GM21423 (cell line): ENCODE measurements around the gene ARV1.
"Not testable (repeated sequence)": the region's sequence is repeated elsewhere in the genome, so short reads cannot be mapped to it uniquely, and the experiment has no call there.

ENCODE experiments used
- ATAC-seq: cut with Tn5 transposase; IDR thresholded peaks from one replicate; pipeline ENCODE4 v1.9.1; 2021; ENCODE audit warnings: mild to moderate bottlenecking, moderate library complexity; ENCODE audit not compliant: unreplicated experiment

Gene ARV1

DNA sequence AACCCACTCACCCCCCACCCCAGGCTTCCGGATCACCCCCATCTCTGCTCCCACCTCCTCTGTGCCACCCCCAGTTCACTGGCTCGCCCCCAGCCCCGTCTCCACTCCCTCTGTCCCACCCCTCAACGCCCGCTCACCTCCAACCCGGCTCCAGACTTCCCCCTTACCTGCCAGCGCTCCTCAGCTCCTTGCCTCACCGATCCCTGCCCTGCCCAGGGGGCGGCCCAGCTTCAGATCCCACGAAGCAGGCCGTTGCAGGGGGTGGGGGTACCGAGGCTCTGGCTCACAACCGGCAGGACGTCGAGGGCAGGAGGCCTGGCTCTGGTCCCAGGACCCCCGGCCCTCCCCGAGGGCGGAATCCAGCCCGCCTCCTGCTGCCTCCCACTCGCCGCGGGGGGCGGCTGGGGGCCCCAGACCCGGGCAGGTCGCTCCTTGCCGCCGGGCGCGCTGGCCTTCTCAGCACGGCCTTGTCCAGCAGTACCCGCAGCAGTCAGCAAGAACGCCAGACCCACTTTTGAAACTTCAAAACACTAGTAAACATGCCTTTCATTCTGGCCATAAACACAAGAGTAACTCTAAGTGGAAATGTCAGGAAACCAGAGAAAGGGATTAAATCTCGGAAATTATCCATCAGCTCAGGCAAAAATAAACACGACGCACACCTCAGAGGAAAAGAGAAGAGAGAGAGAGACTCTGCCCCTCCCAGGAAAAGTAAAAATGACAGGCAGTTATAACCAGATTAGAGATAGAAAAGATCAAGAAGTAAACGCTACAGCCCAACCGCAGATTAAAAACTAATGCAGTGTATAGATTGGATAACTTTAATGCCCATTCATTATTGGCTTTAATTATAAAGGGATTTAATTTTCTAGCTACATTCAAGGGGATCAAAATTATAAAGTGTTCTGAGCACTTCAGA is 62.2 kb downstream of the ARV1 start:
- ATAC-seq, result no peak

DNA sequence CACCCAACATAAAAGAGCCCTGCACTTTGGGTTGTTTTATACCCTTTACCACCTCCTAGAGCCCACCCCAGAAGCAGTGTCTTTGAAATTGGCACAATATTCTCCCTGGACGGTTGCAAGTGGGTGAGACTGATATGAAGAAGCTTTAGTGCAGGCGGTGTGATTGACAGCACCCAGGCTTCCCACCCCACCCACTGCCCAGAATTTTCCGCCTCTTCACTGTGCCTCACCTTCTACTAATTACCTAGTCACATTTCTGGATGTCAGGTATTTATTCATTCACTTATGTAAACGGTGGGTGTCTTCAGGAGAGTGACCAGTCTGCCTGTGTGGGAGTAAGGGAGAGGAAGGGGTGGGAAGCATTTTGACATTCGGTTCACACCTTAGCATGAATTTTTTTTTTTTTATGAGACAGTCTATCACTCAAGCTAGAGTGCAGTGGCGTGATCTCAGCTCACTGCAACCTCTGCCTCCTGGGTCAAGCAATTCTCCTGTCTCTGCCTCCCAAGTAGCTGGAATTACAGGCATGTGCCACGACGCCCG is 62.9 kb downstream of the ARV1 start:
- no peak for ATAC-seq

DNA sequence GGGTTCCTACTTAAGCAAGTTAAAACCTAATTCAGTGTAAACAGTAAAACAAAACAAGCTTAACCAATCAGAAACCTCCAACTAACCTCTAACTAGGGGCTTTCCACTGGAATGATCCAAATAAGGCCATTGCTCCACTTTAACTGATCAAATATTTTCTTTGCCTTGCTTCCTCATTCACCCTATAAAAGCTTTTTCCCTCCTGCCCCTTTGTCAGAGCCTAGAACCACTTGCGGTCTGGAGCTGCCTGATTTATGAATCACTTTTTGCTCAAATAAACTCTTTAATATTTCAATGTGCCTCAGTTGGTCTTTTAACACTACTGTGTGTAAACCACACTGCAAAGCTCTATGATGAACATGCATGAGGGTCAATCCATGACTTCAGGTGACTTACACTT is 65.7 kb downstream of the ARV1 start:
- no peak for ATAC-seq

DNA sequence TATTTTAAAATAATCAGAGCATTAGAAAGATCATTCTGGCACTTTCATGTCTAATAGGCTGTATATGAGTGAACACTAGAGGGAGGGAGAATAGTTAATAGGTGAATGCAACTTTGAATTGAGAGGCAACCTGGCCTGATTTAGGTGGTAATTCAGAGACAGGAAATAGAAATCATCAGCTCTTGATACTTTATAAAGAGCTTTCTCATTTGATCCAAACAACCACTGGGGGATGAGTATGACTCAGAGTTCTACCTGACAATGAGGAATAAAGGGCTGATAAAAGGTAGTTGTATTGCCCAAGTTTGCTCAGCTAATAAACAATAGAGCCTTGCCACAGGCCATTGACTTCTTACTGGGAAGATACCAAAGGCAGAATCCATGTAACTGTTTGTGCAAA is 66.4 kb downstream of the ARV1 start:
- ATAC-seq, result no peak

DNA sequence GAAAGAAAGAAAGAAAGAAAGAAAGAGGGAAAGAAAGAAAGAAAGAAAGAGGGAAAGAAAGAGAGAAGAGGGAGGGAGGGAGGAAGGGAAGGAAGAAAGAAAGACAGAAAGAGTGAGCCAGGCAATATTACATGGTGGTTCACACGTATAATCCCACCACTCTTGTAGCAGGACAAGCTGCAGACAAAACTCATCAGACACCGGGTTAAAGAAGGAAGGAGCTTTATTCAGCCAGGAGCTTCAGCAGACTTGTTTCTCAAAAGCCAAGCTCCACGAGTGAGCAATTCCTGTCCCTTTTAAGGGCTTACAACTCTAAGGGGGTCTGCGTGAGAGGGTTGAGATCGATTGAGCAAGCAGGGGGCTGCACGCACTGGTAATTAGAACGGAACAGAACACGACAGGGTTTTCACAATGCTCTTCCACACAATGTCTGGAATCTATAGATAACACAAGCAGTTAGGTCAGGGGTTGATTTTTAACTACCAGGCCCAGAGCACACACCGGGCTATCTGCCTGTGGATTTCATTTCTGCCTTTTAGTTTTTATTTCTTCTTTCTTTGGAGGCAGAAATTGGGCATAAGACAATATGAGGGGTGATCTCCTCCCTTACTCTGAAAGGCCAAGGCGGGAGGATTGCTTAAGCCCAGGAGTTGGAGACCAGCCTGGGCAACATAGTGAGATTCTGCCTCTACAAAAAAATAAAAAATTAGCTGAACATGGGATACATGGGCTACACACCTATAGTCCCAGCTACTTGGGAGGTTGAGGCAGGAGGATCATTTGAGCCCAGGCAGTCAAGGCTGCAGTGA is 67.2 kb downstream of the ARV1 start:
- ATAC-seq, result not testable (repeated sequence)

DNA sequence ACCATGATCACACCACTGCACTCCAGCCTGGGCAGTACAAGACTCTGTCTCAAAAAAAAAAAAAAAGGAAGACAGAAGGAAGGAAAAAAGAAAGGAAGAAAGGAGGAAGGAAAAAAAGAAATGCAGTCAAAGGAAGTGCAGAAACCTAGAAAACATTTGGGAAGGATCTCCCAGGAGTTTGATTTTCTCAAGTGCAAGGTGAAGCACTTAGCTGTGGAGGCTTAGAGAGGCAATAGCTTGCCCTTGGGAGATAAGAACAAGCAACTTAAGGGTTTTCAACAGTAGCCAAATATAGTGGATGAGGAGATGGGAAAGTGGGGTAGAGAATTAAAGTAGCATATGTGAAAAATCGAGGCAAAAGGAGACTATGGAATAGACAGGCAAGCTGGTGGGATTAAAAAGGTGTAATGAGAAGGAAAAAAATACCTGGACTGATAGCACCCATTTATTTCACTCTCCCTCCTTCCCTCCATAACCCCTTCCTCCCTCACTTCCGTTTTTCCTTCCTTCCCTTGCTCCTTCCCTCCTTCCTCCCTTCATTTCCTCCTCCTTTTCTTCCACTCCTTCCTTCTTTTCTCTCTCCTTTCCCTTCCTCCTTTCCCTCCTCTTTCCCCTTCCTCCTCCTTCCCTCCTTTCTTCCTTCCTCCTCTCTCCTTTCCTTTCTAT is 68.0 kb downstream of the ARV1 start:
- no peak for ATAC-seq

DNA sequence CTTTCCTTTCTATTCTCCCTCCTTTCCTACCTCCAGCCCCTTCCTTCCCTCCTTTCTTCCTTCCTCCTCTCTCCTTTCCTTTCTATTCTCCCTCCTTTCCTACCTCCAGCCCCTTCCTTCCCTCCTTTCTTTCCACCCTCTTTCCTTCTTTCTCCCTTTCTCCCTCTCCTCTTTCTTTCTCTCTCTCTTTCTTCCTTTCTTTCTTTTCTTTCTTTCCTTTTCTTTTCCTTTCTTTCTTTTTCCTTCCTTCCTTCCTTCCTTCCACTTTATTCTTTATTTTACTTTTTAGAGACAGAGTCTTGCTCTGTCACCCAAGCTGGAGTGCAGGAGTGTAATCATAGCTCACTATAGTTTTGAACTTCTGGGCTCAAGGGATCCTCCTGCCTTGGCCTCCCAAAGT is 68.6 kb downstream of the ARV1 start:
- not testable (repeated sequence) for ATAC-seq

DNA sequence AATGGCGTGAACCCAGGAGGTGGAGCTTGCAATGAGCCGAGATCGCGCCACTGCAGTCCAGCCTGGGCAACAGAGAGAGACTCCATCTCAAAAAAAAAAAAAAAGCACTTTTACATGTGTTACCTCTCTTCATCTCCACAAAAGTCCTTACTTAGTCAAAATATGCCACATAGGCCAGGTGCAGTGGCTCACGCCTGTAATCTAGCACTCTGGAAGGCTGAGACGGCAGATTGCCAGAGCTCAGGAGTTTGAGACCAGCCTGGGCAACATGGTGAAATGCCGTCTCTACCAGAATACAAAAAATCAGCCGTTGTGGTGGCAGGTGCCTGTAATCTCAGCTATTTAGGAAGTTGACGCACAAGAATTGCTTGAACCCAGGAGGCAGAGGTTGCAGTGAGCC is 69.5 kb downstream of the ARV1 start:
- not testable (repeated sequence) for ATAC-seq

DNA sequence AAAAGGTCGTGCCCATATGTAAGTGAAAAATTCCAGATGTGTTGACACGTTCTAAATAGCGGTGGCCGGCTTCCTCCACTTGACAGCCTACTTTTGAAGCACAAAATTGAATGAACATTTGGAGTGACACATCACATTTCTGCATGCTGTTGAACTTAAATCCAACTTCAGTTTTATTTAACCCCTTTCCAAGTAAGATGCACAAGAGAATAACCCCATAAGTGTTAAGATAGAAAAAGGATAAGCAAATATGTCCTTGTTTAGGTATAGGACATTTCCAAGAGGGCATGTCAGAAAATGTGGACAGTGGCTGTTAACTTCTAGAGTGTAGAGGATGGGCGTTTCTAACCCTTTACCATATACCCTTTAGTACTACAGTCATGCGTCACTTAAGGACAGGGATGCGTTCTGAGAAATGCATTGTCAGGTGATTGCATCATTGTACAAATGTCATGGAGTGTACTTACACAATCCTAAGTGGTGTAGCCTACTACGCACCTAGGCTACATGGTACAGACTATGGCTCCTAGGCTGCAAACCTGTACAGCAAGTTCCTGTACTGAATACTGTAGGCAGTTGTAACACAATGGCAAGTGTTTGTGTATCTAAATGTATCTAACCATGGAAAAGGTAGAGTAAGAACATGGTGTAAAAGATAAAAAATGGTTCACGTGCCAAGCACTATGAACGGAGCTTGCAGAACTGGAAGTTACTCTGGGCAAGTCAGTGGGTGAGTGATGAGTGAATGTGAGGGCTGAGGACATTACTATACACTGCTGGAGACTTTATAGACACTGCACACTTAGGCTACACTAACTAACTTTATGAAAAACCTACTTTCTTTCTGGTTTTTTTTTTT is 70.5 kb downstream of the ARV1 start:
- no peak for ATAC-seq
